Ectodermal cell (in vitro differentiated cells): Measurements from ENCODE around the gene MINK1.
"Not testable (repeated sequence)": the region's sequence is repeated elsewhere in the genome, so short reads cannot be mapped to it uniquely, and the experiment has no call there.

Experiments used
- H3K27ac ChIP-seq: 2 replicates; pipeline ENCODE4 v1.7.0; 2013; ENCODE audit warnings: mild to moderate bottlenecking, low read depth, low read length; ENCODE audit not compliant: insufficient read depth, poor library complexity, severe bottlenecking
- H3K27me3 ChIP-seq: 2 replicates; pipeline ENCODE4 v1.7.0; 2013; ENCODE audit warnings: mild to moderate bottlenecking, low read length; ENCODE audit not compliant: insufficient read depth, control insufficient read depth, poor library complexity, severe bottlenecking
- H3K36me3 ChIP-seq: one replicate; pipeline ENCODE4 v1.7.0; 2013; ENCODE audit warnings: low read length; ENCODE audit not compliant: control insufficient read depth, insufficient read depth
- H3K4me1 ChIP-seq: one replicate; pipeline ENCODE4 v1.7.0; 2013; ENCODE audit warnings: low read length; ENCODE audit not compliant: control insufficient read depth, insufficient read depth
- H3K4me3 ChIP-seq: 2 replicates; pipeline ENCODE4 v1.7.0; 2013; ENCODE audit warnings: low read depth, low read length, control low read depth; ENCODE audit not compliant: insufficient read depth
- H3K9me3 ChIP-seq: 2 replicates; pipeline ENCODE4 v1.7.0; 2013; ENCODE audit warnings: mild to moderate bottlenecking, low read length, moderate library complexity; ENCODE audit not compliant: control insufficient read depth
- WGBS, 2 experiments: methylation state at CpG; one replicate each; pipeline ENCODE4 v1.1.7; 2013; ENCODE audit warnings: missing lambda C conversion rate in 2 of 2; 5-methylcytosine and 5-hydroxymethylcytosine counted together

The MINK1 gene

GRCh38 chr17:4846635-4847390, 13.7 kb downstream of the MINK1 start:
- Histone ChIP-seq H3K36me3 (no peaks in the 10 kb centered on the region), H3K27ac (no peak overlapping the region), H3K4me3 (no peak overlapping the region), H3K4me1 (peaks cover 8% of the 10 kb centered on the region), H3K9me3 (no peaks in the 10 kb centered on the region), H3K27me3 (no peaks in the 10 kb centered on the region)
- 84 to 85% methylated on average over 13 of the region's 13 CpGs for WGBS, 2 experiments

GRCh38 chr17:4849011-4849536, 15.9 kb downstream of the MINK1 start:
- Histone ChIP-seq H3K27ac (peak overlapping the region; percentile 3), H3K4me3 (no peak overlapping the region), H3K9me3 (no peaks in the 10 kb centered on the region), H3K27me3 (no peaks in the 10 kb centered on the region), H3K36me3 (no peaks in the 10 kb centered on the region), H3K4me1 (peaks cover 13% of the 10 kb centered on the region)
- 59% methylated on average over 5 of the region's 5 CpGs for WGBS, 2 experiments

GRCh38 chr17:4850246-4850645, 17.1 kb downstream of the MINK1 start:
- Histone ChIP-seq H3K27me3 (no peaks in the 10 kb centered on the region), H3K9me3 (no peaks in the 10 kb centered on the region), H3K27ac (no peak overlapping the region), H3K4me1 (peaks cover 14% of the 10 kb centered on the region), H3K4me3 (no peak overlapping the region), H3K36me3 (no peaks in the 10 kb centered on the region)
- 87 to 92% methylated on average over 2 of the region's 2 CpGs for WGBS, 2 experiments

- Histone ChIP-seq H3K4me1 (peaks cover 15% of the 10 kb centered on the region), H3K9me3 (no peaks in the 10 kb centered on the region), H3K36me3 (no peaks in the 10 kb centered on the region), H3K4me3 (no peak overlapping the region), H3K27me3 (no peaks in the 10 kb centered on the region), H3K27ac (no peak overlapping the region)
- WGBS, 2 experiments, result 90 to 91% methylated on average over 3 of the region's 3 CpGs
These were observed 17.9 kb downstream of the MINK1 start for GRCh38 chr17:4851084-4851483.

GRCh38 chr17:4852567-4853207, 19.5 kb downstream of the MINK1 start:
- no peak overlapping the region for H3K27ac ChIP-seq
- no peak overlapping the region for H3K4me3 ChIP-seq
- H3K27me3 ChIP-seq, result no peaks in the 10 kb centered on the region
- H3K36me3 ChIP-seq, result no peaks in the 10 kb centered on the region
- H3K9me3 ChIP-seq, result no peaks in the 10 kb centered on the region
- H3K4me1 ChIP-seq, result peaks cover 29% of the 10 kb centered on the region

- Histone ChIP-seq H3K27me3 (no peaks in the 10 kb centered on the region), H3K4me3 (no peak overlapping the region), H3K4me1 (peaks cover 34% of the 10 kb centered on the region), H3K9me3 (no peaks in the 10 kb centered on the region), H3K27ac (no peak overlapping the region), H3K36me3 (no peaks in the 10 kb centered on the region)
- WGBS, 2 experiments, result 95 to 98% methylated on average over 2 of the region's 2 CpGs
These were observed 20.1 kb downstream of the MINK1 start for GRCh38 chr17:4853208-4853671.

- 95 to 97% methylated on average over 5 of the region's 5 CpGs for WGBS, 2 experiments
- no peak overlapping the region for H3K27ac ChIP-seq
- H3K36me3 ChIP-seq, result no peaks in the 10 kb centered on the region
- no peak overlapping the region for H3K4me3 ChIP-seq
- H3K27me3 ChIP-seq, result no peaks in the 10 kb centered on the region
- peaks cover 33% of the 10 kb centered on the region for H3K4me1 ChIP-seq
- no peaks in the 10 kb centered on the region for H3K9me3 ChIP-seq
These were observed 21.1 kb downstream of the MINK1 start for GRCh38 chr17:4854111-4854681.

GRCh38 chr17:4856271-4856936, 23.3 kb downstream of the MINK1 start:
- H3K4me1 ChIP-seq, result peaks cover 41% of the 10 kb centered on the region
- no peak overlapping the region for H3K4me3 ChIP-seq
- no peaks in the 10 kb centered on the region for H3K9me3 ChIP-seq
- H3K36me3 ChIP-seq, result no peaks in the 10 kb centered on the region
- WGBS, 2 experiments, result 94 to 95% methylated on average over 16 to 17 of the region's 17 CpGs
- no peak overlapping the region for H3K27ac ChIP-seq
- H3K27me3 ChIP-seq, result no peaks in the 10 kb centered on the region

- no peak overlapping the region for H3K4me3 ChIP-seq
- H3K9me3 ChIP-seq, result no peaks in the 10 kb centered on the region
- H3K36me3 ChIP-seq, result no peaks in the 10 kb centered on the region
- 96 to 98% methylated on average over 7 of the region's 7 CpGs for WGBS, 2 experiments
- H3K27ac ChIP-seq, result no peak overlapping the region
- no peaks in the 10 kb centered on the region for H3K27me3 ChIP-seq
- H3K4me1 ChIP-seq, result peaks cover 41% of the 10 kb centered on the region
These were observed 23.8 kb downstream of the MINK1 start for GRCh38 chr17:4856937-4857314.

- not testable (repeated sequence) for H3K36me3 ChIP-seq, H3K9me3 ChIP-seq, H3K4me3 ChIP-seq, H3K27me3 ChIP-seq, H3K27ac ChIP-seq
- WGBS, 2 experiments, result 81 to 82% methylated on average over 7 of the region's 7 CpGs
- peaks cover 41% of the 10 kb centered on the region for H3K4me1 ChIP-seq
These were observed 24.2 kb downstream of the MINK1 start for GRCh38 chr17:4857347-4857746.
